HG03432 (cell line): ENCODE results near the gene NRIP1.

ENCODE experiments used
- ATAC-seq: cut with Tn5 transposase; IDR thresholded peaks from one replicate; pipeline ENCODE4 v1.9.1; 2021; ENCODE audit warnings: mild to moderate bottlenecking, moderate library complexity; ENCODE audit not compliant: unreplicated experiment

Gene NRIP1

GRCh38 chr21:15066123-15066575 lies 1.3 kb upstream of the NRIP1 start:
- ATAC-seq: peak; percentile 0

DNA sequence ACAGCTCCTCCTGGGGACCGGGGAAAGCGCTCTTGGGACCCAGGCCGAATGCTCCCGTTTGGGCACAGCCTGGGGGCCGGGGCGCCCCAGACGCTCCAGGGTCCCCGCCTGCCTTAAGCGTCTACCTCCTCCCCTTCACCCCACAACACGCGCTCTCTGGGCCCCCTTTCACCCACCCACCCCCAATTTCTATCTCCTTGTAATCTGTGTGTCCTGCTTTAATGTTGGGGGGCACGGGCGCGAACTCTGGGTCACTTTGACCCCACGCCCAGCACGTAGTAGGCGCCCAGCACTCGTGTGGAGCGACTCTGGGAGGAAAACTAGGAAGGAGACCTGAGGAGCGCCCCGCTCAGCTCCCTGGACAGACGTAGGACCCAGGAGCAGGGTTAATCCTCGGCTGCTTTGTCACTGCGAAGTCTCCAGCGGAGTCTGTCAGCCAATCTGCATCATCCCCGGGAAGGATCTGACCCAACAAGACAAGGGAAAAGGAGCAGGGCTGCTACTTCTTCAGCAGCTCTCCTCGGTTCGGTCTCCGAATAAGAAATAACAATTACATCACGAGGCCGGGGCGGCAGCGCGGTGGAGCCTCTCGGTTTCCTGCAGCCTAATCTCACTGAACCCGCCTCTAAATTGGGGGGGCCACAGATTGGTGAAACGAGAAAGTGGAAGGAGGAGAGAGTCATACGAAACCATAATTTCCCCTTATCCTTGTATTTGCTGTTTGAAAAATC lies 757 bp upstream of the NRIP1 start:
- ATAC-seq: peak; percentile 16

DNA sequence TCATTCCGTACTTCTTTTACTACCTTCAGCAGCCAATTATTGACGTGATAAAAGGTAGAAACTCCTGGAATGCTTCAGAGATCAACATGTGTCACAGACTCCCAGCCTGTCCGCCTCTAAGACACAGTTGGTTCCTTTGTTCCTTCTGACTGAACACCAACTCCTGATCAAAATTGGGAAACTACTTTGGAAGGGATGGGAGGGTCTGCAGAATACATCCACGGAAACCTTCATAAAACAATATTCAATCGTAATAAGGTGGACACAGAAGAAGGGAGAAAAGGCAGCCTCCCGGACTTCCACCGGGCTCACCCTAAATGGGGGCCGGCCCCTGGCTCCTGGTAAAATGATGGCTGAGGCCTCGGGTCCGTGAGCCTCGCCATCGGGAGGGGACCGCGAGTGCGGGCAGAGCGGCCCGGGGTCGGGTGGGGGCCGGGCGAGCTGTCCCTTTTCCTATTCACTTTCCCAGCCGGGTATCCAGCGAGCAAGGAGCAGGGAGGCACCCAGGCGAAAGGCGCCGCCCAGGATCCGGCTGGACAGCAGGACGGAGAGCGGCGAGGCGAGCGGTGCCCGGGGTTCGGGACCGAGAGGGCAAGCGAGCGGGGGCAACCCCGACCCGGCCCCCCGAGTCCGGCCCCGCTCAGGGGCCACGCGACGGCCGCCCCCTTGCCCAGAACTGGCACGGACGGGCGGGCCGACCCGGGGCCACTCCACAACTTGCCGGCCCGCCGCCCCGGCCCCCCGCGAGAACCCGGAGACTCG lies 805 bp downstream of the NRIP1 start:
- peak; percentile 17 for ATAC-seq

- ATAC-seq: no peak
Observed at GRCh38 chr21:15063081-15063813, 1.6 kb downstream of the NRIP1 start.

GRCh38 chr21:15062606-15062965 lies 2.2 kb downstream of the NRIP1 start:
- ATAC-seq: no peak

DNA sequence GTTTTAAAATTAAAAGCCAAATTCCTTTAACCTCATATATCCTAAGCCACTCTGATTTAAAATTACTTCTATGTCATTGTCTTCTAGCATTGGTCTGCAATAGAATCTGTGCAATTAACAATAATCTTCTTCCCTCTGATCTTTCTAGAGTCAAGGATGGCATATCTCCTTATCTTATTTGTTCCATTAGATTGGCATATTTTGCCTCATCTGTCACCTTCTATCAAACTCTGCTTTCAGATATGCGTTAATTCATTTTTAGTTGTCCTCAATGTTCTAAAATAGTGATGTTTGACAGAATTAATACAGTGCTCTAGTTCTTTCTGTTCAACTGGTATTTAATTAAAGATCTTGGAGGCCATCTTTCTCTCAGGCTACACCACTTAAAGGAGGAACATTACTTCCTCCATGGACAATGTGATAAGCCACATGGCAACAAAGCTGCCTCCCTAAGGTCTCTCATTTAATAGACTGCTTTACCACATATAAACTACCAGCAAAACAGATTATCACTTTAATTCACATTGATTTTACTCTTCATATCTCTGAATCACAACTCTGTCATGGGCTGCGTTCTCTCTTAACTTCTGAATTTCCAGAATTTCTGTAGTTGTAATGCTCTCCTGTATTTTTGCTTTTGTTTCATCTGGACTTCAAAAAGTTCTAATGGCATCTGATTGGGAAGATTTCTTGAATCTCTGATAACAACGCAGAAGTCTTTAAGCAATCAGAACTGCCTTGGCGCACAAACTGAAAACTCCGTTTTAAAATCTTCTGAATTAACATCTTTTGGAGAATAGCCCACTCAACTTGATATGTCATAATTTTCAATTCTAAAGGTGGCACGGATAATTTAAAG lies 2.8 kb downstream of the NRIP1 start:
- no peak for ATAC-seq

DNA sequence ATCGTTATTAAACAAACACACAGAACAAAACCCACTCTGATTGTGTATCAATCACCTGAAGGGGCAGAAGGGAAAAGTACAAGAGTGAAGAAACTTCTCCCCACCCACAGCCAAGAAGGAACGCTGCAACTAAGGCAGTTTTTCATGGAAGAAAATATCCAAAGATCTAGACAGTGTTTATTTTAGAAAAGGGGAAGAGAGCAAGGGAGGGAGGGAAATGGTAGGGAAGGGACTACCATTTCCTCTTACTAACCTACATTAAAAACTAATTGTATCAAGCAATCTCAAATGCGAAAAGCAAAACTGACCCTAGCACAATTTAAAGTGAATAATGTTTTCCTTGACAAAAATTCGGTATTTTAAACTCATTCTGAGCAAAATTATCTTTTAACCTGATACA lies 3.5 kb downstream of the NRIP1 start:
- no peak for ATAC-seq

GRCh38 chr21:15060543-15061175 lies 4.1 kb downstream of the NRIP1 start:
- ATAC-seq: no peak

DNA sequence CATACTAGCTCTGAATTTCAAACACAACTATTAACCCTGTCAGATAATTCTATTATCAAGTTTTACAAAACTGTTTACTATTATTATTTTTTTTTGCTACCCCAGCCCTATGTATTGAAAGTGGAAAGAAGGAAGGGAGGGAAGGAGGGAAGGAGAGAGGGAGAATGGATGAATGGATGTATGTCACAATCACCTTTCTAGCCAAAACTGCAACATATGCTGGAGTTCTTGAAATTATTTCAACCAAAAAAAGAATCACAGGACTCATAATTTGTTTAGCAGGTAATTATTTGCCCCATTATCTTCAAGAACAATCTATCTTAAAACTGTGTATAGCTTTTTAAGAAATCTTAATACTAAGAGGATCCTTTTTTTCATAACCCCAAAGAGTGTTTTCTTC lies 5.4 kb downstream of the NRIP1 start:
- no peak for ATAC-seq

DNA sequence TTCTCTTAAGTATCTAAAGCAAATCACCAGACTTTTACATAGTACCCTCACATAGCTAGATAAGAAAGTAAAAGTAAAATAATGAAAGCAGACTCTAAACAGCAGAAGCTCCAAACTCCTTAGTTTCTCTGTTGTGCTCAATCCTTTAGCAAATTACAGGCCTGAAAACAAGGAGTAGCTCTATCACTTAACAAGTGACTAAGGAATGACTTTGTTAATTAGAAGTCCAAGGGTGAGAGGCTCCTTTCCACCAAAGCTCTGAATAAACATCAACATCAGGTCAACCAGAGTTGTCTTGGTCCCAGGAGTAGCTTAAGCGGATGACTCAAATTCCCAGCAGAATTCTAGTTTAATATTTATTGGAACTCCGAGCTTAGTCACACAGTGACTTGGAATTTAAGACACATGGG lies 5.9 kb downstream of the NRIP1 start:
- ATAC-seq: peak; percentile 44

GRCh38 chr21:15057285-15057684 lies 7.5 kb downstream of the NRIP1 start:
- peak; percentile 26 for ATAC-seq

- ATAC-seq: no peak
Observed at GRCh38 chr21:15054606-15055239, 10.1 kb downstream of the NRIP1 start.

DNA sequence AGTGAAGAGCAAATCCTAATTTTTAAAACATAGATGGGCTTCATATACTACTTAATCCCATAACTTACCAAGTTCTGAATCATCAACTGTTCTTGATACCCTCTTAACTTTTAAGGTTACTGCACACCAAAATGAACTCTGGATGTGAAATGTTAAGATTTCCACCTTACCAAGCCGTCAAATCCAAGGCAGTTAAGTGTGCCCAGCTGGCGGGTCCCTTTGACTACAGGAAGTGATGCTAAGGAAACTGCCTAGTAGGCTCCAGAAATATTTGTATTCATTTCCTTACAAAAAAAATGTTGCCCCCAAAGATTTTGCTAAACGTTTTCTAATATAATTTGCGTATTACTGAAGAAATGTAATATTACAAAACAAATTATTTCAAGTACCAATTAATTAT lies 10.7 kb downstream of the NRIP1 start:
- ATAC-seq: no peak

DNA sequence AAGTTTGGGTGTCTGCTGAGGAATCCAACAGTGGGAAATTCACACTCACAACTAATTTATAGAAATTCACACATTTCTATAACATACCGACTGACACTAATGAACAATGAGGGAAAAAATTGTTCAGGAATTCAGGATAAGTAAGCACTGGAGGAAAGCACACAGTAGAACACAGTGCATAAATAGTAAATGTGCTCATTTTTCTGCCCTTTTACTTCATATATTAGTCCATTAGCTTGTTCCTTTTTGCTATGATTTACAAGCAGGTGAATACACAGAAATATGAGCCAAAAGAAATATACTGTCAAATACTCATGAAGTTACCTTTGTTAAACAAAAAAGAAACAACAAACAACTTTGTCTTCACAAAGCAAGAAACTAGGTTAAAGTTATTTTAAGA lies 11.3 kb downstream of the NRIP1 start:
- ATAC-seq: no peak

DNA sequence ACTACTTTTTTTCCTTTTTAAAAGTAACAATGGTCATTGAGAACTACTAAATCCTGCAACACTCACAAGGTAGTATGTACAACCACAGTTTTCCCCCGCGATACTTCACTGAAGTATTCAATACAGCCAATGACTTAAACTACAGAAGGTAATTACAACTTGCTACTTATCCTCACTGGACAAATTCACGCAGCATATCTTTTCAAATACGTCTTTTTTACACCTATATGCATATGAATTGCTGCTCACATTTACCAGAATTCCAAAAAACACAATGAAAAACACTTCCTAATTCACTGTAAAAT lies 12.4 kb downstream of the NRIP1 start:
- ATAC-seq: peak; percentile 27

GRCh38 chr21:15051644-15052458 lies 12.9 kb downstream of the NRIP1 start:
- ATAC-seq: peak; percentile 81

GRCh38 chr21:15050568-15051377 lies 14.0 kb downstream of the NRIP1 start:
- no peak for ATAC-seq

DNA sequence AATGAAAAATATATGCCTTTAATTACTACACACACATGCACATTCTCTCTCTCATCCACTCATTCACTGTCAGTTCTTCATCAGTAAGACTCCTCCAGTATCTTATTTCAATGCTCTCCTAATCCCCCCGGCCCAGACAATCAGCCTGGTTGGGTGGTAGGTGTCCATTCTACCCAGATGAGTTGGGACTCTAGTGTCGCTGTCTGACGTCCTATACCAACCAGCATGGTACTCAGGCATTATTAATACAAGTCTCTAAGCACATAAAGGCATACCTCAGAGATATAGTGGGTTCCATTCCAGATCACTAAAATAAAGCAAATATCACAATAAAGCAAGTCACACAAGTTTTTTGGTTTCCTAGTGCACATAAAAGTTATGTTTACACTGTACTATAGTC lies 19.8 kb downstream of the NRIP1 start:
- no peak for ATAC-seq
